HG03139 (cell line): ENCODE results near the gene XPNPEP3.
"Not testable (repeated sequence)": the region's sequence is repeated elsewhere in the genome, so short reads cannot be mapped to it uniquely, and the experiment has no call there.

ENCODE experiments used
- ATAC-seq: cut with Tn5 transposase; IDR thresholded peaks from one replicate; pipeline ENCODE4 v1.9.1; 2021; ENCODE audit not compliant: unreplicated experiment

Gene XPNPEP3

DNA sequence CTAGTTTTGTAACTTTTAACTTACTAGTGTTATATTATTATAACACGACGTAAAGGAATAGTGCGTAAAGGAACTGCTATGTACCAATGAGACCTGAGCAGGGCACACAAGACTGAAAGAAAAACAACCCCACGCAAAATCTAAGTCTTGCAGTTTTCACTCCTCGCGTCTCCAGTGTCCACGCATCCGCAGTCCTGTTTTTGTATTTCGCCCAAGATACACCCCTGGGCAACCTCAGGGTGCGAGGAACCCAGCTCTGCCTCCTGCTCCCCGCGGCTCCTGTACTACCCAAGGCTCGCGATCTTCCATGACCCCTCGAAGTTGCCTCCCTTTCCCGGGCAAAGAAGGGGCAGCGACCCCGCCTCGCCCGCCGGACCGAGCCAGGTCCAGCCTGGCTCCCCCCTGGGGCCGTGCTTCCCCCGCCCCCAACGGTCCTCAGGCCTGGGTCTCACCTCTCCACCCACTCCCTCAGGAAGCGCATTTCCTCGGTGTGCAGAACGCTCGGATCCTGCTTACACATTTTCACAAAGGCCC lies 902 bp upstream of the XPNPEP3 start:
- ATAC-seq = peak; percentile 15

GRCh38 chr22:40857309-40857855 lies 434 bp downstream of the XPNPEP3 start:
- ATAC-seq = no peak

DNA sequence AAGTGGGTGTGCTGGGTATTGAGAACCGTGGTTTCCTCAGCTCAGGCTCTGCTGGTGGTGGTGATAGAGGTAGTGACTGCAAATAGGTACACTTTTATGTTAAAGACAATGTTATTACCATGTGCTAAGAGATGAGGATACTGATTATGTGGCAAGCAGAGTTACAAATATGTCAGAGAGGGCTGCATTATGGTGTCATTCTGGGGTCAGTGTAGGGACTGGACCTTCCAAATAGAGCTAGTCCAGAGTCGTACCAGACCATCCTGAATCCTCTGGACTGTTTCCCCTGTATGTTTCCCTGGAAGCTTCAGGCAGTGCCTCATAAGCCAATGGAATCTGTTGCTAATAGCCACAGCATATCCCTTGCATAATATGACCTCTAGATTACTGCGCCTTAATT lies 5.1 kb downstream of the XPNPEP3 start, which contains the start of gene DNAJB7:
Gene DNAJB7 (minus strand): TSS at position 101 of the 400 bp plus-strand sequence. CDS start 119 bp downstream, outside the sequence.
- no peak for ATAC-seq

DNA sequence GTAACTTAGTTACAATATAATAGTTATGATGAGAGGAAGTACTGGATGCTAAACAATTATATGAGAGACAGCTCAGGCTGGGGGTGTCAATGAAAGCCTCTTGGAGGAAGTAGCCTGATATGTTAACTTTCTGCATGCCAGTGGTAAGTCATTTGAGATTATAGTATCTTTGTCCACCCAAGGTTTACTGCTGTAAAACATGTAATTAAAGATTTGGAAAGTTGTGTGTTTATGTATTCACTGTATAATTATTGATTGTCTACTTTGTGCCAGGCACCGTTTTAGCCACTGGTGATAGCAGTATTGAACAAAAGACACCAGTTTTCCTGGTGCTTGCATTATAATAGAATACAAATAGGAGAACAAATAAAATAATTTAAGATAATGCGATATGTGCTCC lies 5.6 kb downstream of the XPNPEP3 start:
- no peak for ATAC-seq

DNA sequence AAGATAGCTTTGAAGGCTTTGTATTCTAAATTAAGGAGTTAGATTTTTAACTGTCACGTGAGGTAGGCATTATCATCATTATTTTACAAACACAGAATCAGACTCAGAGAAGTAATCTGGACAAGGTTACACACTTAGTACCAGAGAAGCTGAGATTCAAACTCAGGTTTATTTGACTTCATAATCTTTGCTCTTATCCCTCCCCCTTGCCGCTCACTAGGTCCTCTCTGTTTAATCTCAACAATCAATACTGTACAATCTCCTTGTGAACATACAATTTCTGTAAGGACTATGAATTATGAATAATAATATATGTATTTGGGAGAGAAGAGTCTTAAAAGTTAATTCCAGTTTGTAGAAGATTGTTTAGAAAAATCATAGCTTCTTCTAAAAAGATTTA lies 10.2 kb downstream of the XPNPEP3 start:
- ATAC-seq = no peak

- not testable (repeated sequence) for ATAC-seq
These were observed 11.4 kb downstream of the XPNPEP3 start for GRCh38 chr22:40868379-40868778.

- no peak for ATAC-seq
These were observed 17.1 kb downstream of the XPNPEP3 start for GRCh38 chr22:40874016-40874415.

DNA sequence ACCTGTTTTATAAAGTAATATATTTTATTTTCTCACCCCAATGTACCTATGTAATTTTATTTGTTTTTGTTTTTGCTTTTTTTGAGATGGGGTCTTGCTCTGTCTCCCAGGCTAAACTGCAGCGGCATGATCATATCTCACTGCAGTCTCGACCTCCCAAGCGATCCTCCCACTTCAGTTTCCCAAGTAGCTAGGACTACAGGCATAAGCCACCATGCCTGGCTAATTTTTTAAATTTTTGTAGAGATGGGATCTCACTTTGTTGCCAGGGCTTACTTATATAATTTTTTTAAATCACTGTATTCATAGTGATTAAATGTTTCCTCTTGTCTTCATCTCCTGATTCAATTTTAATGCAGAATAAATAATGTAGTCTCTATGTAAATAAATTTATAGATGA lies 18.2 kb downstream of the XPNPEP3 start:
- ATAC-seq = no peak

- no peak for ATAC-seq
These were observed 20.0 kb downstream of the XPNPEP3 start for GRCh38 chr22:40876907-40877306.

DNA sequence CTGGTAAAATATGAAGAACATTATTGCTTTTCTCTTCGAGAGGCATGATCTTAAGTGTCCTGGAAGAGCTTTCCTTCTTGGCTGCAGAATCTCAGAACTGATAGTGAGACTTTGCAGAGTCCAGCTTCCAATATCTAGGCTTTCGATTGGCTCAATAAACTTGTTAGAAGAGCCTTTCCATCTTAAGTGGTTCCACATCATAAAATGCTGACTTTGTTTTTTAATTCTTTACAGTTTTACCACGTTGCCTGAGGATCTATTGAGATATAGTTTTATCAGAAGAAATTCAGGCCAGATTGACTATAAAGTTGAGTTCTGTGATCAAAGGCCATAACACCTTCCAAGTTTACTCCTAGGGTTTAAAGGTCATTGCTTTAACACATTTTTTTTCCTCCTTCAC lies 20.5 kb downstream of the XPNPEP3 start:
- no peak for ATAC-seq

DNA sequence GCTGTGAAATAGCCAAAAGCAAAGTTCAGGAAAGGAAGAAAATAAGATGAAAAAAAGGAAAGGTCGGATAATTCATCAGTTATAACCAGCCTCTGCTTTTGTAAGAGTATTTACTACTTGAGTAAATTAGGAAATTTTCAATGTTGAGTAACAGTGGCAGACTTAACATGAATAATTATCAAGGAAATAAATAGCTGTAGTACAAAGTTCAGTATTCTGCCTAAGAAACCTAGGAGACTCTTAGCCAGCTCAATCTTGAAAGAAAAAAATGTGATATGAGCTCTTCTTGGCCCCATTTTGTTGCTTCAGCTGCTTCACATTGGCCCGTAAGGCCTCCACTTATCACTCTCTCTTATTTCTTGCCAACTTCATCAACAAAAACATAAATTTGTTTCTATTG lies 22.0 kb downstream of the XPNPEP3 start:
- no peak for ATAC-seq

GRCh38 chr22:40889116-40889515 lies 32.2 kb downstream of the XPNPEP3 start:
- ATAC-seq = no peak

DNA sequence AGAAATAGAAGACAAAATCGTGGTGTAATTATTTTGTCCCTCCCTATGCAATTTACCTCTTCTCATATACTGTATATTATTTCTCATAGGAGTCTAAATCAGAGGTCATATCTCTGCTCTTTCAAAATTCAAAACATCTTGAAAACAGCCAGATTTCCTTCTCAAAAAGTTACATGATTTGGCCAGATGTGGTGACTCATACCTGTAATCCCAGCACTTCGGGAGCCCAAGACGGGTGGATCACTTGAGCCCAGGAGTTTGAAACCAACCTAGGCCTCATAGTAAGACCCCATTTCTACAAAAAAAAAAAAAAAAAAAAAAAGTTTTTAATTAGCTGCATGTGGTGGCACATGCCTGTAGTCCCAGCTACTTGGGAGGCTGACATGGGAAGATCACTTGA lies 33.9 kb downstream of the XPNPEP3 start:
- no peak for ATAC-seq

DNA sequence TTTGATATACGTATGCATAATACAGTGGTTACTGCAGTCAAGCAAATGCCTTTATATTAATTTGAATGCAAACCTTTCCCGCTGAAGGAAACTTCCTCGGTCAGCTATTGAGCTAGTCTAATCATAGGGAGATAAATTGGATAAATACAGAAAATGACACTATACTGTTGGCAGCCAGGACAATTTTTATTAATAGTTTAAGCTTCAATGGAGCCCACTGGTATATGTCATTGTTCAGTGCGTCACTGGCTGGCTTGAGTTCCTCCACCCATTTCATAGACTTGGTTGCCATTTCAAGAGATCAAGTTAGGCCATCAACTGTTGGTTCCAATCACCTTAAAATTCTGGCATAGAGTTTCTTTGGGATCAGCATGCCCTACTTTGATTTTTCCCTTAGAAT lies 37.5 kb downstream of the XPNPEP3 start:
- no peak for ATAC-seq

GRCh38 chr22:40898850-40899357 lies 42.0 kb downstream of the XPNPEP3 start:
- no peak for ATAC-seq

DNA sequence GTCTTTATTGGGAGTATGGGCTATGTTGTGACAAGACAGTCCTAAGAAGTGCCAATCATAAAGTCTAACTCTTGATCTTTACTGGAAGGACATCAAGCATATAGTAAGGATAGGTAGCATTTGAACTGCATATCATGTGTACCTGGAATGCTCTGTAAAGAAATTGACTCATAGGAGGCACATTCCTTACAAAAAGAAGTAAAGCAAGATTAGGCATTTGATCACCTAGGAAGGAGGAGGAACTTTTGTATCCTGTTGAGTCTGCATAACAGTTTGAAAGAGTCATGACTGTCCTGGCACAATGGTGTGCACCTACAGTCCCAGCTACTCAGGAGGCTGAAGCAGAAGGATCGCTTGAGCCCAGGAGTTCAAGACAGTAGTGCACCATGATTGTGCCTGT lies 47.2 kb downstream of the XPNPEP3 start:
- ATAC-seq = no peak

GRCh38 chr22:40908895-40909294 lies 51.9 kb downstream of the XPNPEP3 start:
- ATAC-seq = no peak

- no peak for ATAC-seq
These were observed 54.8 kb downstream of the XPNPEP3 start for GRCh38 chr22:40911772-40912171.

DNA sequence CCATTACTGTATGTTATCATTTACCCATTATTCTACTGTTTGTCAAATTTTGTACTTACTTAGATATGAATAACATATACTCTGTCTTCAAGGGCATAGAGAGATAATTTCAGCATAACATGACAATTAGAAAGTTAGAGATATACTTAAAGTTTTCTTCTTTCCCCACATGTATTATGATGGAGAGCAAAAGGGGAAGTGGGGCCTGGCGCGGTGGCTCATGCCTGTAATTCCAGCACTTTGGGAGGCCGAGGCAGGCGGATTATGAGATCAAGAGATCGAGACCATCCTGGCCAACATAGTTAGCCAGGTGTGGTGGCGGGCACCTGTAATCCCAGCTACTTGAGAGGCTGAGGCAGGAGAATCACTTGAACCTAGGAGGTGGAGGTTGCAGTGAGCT lies 56.0 kb downstream of the XPNPEP3 start:
- not testable (repeated sequence) for ATAC-seq

- ATAC-seq = no peak
These were observed 62.5 kb downstream of the XPNPEP3 start for GRCh38 chr22:40919446-40919845.

DNA sequence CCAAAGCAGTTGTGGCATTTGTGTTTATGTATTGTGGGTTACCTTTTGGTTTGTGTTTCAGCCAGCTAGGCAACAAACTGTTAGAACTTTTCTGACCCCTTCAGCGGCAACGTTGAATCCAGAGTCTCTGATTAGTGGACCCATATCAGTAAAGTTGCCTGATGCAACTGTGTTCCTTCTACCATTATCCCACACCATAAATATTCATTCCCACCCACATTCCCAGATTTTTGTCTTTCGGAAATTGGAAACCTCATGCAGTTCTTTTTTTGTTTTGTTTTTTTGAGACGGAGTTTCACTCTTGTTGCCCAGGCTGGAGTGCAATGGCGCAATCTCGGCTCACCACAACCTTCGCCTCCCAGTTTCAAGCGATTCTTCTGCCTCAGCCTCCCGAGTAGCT lies 63.6 kb downstream of the XPNPEP3 start:
- no peak for ATAC-seq

DNA sequence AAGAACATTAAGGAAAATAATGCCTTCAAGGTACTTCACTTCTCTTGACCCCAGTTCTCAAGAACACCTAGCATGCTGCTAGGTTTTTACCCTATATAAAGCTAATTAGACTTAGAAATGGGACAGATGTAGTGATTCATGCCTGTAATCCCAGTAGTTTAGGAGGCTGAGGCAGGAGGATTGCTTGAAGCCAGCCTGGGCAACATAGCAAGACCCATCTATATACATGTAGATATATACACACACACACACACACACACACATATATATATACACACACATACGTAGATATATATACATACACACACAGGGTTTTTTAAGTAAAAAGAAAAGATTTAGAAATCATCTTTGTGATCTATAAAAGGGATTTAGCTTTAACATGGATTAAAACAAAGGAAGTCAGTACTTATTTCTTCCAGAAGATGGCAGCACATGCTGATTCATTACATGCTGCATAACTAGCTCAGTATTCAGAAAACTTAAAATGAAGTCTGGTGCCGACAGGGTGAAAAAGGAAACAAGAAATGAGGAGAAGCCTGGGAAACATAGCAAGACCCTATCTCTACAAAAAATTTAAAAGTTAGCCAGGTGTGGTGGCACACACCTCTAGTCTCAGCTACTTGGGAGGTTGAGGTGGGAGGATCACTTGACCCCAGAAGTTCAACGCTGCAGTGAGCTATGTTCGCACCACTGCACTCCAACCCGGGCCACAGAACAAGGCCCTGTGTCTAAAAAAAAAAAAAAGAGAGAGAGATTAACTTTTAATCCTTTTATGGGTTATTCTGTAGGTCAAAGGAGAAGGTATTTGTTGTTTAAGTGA lies 65.7 kb downstream of the XPNPEP3 start:
- no peak for ATAC-seq
